Left lung (tissue), 10 donors: ENCODE data around the gene CCDC85A. TPM values are rescaled to one million over a fixed set of nuclear protein-coding genes. Genes with fewer than 3 reads are reported as not detected.

Experiments used
- ATAC-seq: fragments of 200-7000 bp; cut with Tn5 transposase; one replicate; pipeline ENCODE4 v1.9.1; 2020; ENCODE audit warnings: moderate library complexity
- DNase-seq, 4 donors: peaks; one replicate each; pipeline ENCODE4 v3.0.0-alpha.2; 2013 to 2020
- H3K27ac ChIP-seq, 2 donors: fragments of 200-600 bp; sonication (generic) in 1 of 2; one replicate each; pipeline versions ENCODE4 v1.5.0 to v1.8.0; 2020 to 2021
- H3K27me3 ChIP-seq, 2 donors: fragments of 200-600 bp; sonication (generic) in 1 of 2; one replicate each; pipeline versions ENCODE4 v1.5.0 to v1.8.0; 2020 to 2021
- H3K36me3 ChIP-seq, 2 donors: fragments of 200-600 bp; sonication (generic) in 1 of 2; one replicate each; pipeline versions ENCODE4 v1.5.0 to v1.8.0; 2020 to 2021
- H3K4me1 ChIP-seq, 2 donors: fragments of 200-600 bp; one replicate each; pipeline ENCODE4 v1.8.0; 2021
- H3K4me3 ChIP-seq, 2 donors: fragments of 200-600 bp; sonication (generic) in 1 of 2; one replicate each; pipeline versions ENCODE4 v1.5.0 to v1.8.0; 2020 to 2021; ENCODE audit warnings: mild to moderate bottlenecking in 1 of 2
- H3K9me3 ChIP-seq, 2 donors: fragments of 200-600 bp; sonication (generic) in 1 of 2; one replicate each; pipeline versions ENCODE4 v1.5.0 to v1.8.0; 2020 to 2021
- CTCF ChIP-seq, 2 donors: fragments of 200-600 bp; sonication (generic) in 1 of 2; IDR thresholded peaks; one replicate each; pipeline versions ENCODE4 v1.5.0 to v1.8.0; 2021; ENCODE audit warnings: antibody characterized with exemption in 2 of 2
- intact Hi-C, 2 donors: fragments of 100-400 bp; cut with DNase I; formaldehyde crosslinking; loops; one replicate each; pipeline versions ENCODE4 v1.11.2 to v1.14.2; 2022
- polyA plus RNA-seq, 6 donors: library from polyadenylated mRNA; unstranded; fragments of 120-200 nt; gene quantifications; one replicate each; pipeline ENCODE4 v1.2.1, GENCODE V29; 2013; ENCODE audit not compliant: insufficient read length in 6 of 6
- total RNA-seq, 2 donors: library from RNA; stranded (reverse); fragmentation: NEBNext Ultra II Directional; extraction: Animal tissue kit (Norgen Biotek cat#: 25700); gene quantifications; one replicate each; pipeline ENCODE4 v1.2.1, GENCODE V29; 2021
- donor health status: DM: no; HTN: yes; CAD: no.
- donor health status: DM: no; HTN: no; CAD: no.

CCDC85A gene
- total and polyA plus RNA-seq, 8 donors = 1.2 to 8.7 (median 2.2) TPM

- ATAC-seq (peak; percentile 18), DNase-seq (no peak)
- H3K9me3 ChIP-seq = peaks cover 0 to 9% of the 10 kb centered on the region in 2 donors
- no peak overlapping the region for H3K4me3 ChIP-seq
- intact Hi-C loops = loop anchor here in 1 of 2 donors (5.0 kb wide), 1 partner anchor 76 kb away; no protein-coding TSS in a partner anchor
- H3K27me3 ChIP-seq = no peaks in the 10 kb centered on the region
- TF ChIP-seq CTCF (IDR thresholded peaks at IDR 0.05) = no peak
- no peaks in the 10 kb centered on the region for H3K4me1 ChIP-seq
- no peak overlapping the region for H3K27ac ChIP-seq
- H3K36me3 ChIP-seq = no peaks in the 10 kb centered on the region
Observed at GRCh38 chr2:56287974-56288373, 104.2 kb downstream of the CCDC85A start.

- TF ChIP-seq CTCF (IDR thresholded peaks at IDR 0.05) = no peak
- ATAC-seq (peak; percentile 67), DNase-seq (no peak)
- intact Hi-C loops = loop anchor here in 1 of 2 donors (5.0 kb wide), 1 partner anchor 77 kb away; no protein-coding TSS in a partner anchor
- Histone ChIP-seq H3K27ac (no peak overlapping the region), H3K4me3 (no peak overlapping the region), H3K4me1 (no peaks in the 10 kb centered on the region), H3K9me3 (peaks cover 0 to 9% of the 10 kb centered on the region in 2 donors), H3K36me3 (no peaks in the 10 kb centered on the region), H3K27me3 (no peaks in the 10 kb centered on the region)
Observed at GRCh38 chr2:56288838-56289580, 105.2 kb downstream of the CCDC85A start.

GRCh38 chr2:56291711-56292110 is 107.9 kb downstream of the CCDC85A start:
- intact Hi-C loops = no loop called here
- H3K4me3 ChIP-seq = no peak overlapping the region
- DNase-seq (no peak), ATAC-seq (no peak)
- H3K27ac ChIP-seq = no peak overlapping the region
- H3K4me1 ChIP-seq = no peaks in the 10 kb centered on the region
- TF ChIP-seq CTCF (IDR thresholded peaks at IDR 0.05) = no peak
- no peaks in the 10 kb centered on the region for H3K27me3 ChIP-seq
- H3K36me3 ChIP-seq = no peaks in the 10 kb centered on the region
- H3K9me3 ChIP-seq = no peaks in the 10 kb centered on the region

GRCh38 chr2:56292951-56293350 is 109.2 kb downstream of the CCDC85A start:
- TF ChIP-seq CTCF (IDR thresholded peaks at IDR 0.05) = no peak
- no peak for ATAC-seq

GRCh38 chr2:56295666-56296065 is 111.9 kb downstream of the CCDC85A start:
- no peak for TF ChIP-seq CTCF (IDR thresholded peaks at IDR 0.05)
- H3K27me3 ChIP-seq = no peaks in the 10 kb centered on the region
- H3K27ac ChIP-seq = no peak overlapping the region
- no peak overlapping the region for H3K4me3 ChIP-seq
- H3K36me3 ChIP-seq = no peaks in the 10 kb centered on the region
- ATAC-seq (no peak), DNase-seq (no peak)
- no peaks in the 10 kb centered on the region for H3K9me3 ChIP-seq
- intact Hi-C loops = no loop called here
- no peaks in the 10 kb centered on the region for H3K4me1 ChIP-seq

More at GRCh38 chr2:56292951-56293350, 109.2 kb downstream of the CCDC85A start:
- Histone ChIP-seq H3K27me3 (no peaks in the 10 kb centered on the region), H3K27ac (no peak overlapping the region), H3K4me1 (no peaks in the 10 kb centered on the region), H3K4me3 (no peak overlapping the region), H3K9me3 (no peaks in the 10 kb centered on the region), H3K36me3 (no peaks in the 10 kb centered on the region)
- DNase-seq = no peak
- intact Hi-C loops = no loop called here
